ENCODE results near the gene TFEB. TPM values are rescaled to one million over a fixed set of nuclear protein-coding genes. Genes with fewer than 3 reads are reported as not detected.

Gene TFEB
- total RNA-seq, 1 donor from 2014 or later, result 37.8 TPM

DNA sequence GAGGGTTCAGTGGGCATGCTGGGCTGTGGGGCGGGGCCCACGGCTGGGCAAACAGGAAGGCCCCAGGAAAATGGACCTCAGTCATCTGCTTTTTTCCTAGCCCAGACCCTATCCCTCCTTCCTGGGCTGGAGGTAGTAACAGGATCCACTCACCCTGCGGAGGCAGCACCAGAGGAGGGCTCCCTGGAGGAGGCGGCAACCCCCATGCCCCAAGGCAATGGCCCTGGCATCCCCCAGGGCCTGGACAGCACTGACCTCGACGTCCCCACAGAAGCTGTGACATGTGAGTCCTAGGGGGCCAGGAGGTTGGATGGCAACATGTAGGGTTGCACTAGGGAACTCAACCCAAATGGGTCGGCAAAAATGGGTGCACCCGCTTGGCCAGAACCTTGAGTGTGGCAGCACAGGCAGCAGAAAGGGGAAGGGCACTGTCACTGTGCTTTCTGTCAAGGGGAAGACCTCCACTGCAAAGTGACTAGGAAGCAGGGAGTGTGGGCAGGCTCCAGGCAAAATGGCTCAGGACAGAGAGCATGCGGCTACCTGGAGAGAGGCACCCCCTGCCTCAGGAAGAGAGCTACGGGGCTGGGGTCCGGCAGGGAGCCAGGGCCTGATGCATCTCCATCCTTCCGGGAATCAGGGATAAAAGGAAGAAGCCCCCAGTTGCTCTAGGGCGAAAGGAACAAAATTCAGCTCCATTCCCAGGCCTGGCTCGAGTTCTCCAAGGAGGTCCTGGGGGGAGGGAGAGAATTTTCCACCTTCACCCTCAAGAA is 89.2 kb downstream of the TFEB start:
- no peak for DNase-seq (ENCODE audit: extremely low spot score in 2 of 2)

DNA sequence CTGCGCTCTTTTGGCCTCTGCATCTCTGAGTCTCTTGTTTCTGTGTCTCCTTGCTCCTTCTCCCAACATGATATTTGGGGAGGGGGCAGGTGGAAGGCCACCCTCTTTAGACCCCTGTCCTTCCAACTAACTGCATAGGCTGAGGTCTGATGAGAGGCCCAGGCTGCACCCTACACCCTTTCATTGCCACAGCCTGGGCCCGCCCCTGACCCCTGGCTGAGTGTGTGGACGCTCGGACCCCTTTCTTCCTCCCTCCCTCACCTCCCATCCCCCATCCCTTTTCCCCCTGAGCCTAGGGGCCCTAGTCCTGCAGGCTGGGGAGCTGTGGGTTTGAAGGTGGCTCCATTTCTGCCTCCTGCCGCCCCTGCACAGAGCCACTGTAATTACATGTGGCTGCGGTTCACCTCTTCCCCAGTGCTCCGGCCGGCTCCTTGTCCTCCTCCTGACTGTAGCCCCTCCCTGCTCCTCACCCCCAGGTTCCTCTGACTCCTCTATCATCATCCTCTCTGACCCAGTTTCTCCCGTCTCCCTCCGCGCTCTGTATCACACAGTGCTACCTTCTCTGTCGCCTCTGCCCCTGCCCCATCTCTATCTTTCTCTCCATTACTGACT is 90.3 kb downstream of the TFEB start:
- Histone ChIP-seq H3K4me1 (peaks cover 7% of the 10 kb centered on the region), H3K27me3 (no peaks in the 10 kb centered on the region), H3K9me3 (no peaks in the 10 kb centered on the region), H3K36me3 (no peaks in the 10 kb centered on the region), H3K4me3 (no peak overlapping the region), H3K27ac (no peak overlapping the region)
- no peak for TF ChIP-seq POLR2AphosphoS5 (IDR thresholded peaks at IDR 0.05; ENCODE audit: insufficient read depth in 1 of 2, low read depth in 1 of 2)
- TF ChIP-seq, protein P1, sequence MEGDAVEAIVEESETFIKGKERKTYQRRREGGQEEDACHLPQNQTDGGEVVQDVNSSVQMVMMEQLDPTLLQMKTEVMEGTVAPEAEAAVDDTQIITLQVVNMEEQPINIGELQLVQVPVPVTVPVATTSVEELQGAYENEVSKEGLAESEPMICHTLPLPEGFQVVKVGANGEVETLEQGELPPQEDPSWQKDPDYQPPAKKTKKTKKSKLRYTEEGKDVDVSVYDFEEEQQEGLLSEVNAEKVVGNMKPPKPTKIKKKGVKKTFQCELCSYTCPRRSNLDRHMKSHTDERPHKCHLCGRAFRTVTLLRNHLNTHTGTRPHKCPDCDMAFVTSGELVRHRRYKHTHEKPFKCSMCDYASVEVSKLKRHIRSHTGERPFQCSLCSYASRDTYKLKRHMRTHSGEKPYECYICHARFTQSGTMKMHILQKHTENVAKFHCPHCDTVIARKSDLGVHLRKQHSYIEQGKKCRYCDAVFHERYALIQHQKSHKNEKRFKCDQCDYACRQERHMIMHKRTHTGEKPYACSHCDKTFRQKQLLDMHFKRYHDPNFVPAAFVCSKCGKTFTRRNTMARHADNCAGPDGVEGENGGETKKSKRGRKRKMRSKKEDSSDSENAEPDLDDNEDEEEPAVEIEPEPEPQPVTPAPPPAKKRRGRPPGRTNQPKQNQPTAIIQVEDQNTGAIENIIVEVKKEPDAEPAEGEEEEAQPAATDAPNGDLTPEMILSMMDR (IDR thresholded peaks at IDR 0.05), result no peak
- no peak for TF ChIP-seq POLR2A (IDR thresholded peaks at IDR 0.05)
- DNase-seq (ENCODE audit: extremely low spot score in 2 of 2), result no peak
- intact Hi-C loops (cut with DNase I), result no loop called here

More for the DNA sequence above, 89.2 kb downstream of the TFEB start:
- no peak overlapping the region for H3K27ac ChIP-seq
- no peaks in the 10 kb centered on the region for H3K36me3 ChIP-seq
- H3K9me3 ChIP-seq, result no peaks in the 10 kb centered on the region
- no peak for TF ChIP-seq POLR2A (IDR thresholded peaks at IDR 0.05)
- no peak for TF ChIP-seq POLR2AphosphoS5 (IDR thresholded peaks at IDR 0.05; ENCODE audit: insufficient read depth in 1 of 2, low read depth in 1 of 2)
- TF ChIP-seq, protein P1 (IDR thresholded peaks at IDR 0.05), result no peak
- intact Hi-C loops (cut with DNase I), result no loop called here
- no peak overlapping the region for H3K4me3 ChIP-seq
- H3K27me3 ChIP-seq, result no peaks in the 10 kb centered on the region
- H3K4me1 ChIP-seq, result peaks cover 7% of the 10 kb centered on the region

DNA sequence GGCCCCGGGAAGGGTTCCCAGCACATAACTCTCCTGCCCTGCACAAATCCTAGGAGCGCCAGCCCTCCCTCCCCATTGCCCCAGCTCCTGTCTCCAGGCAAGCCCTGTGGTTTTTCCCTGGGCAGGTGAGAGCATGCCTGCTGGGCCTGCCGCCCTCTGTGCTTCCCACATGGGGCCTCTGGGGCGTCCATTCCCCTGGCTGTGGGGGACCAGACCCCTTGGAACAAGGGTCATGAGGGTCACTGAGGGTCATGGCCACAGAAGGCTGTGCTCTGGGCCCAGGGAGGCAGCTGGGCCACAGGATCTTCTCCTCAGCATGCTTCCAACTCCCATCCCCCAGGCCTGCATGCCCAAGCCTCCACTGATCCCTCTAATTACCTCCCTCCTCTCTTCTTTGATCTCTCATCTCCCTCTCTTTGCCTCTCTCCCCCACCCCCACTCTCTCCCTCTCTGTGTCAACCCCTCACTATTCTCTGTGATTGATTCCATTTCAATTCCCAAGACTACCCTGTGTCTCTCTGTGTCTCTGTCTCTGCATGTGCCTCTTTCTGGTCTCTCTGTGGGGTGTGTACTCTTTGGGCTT is 91.0 kb downstream of the TFEB start:
- peaks cover 11% of the 10 kb centered on the region for H3K4me1 ChIP-seq
- DNase-seq (ENCODE audit: extremely low spot score in 2 of 2), result no peak
- H3K4me3 ChIP-seq, result no peak overlapping the region
- intact Hi-C loops (cut with DNase I), result no loop called here
- H3K27me3 ChIP-seq, result no peaks in the 10 kb centered on the region
- no peak for TF ChIP-seq POLR2AphosphoS5 (IDR thresholded peaks at IDR 0.05; ENCODE audit: insufficient read depth in 1 of 2, low read depth in 1 of 2)
- TF ChIP-seq, protein P1 (IDR thresholded peaks at IDR 0.05), result no peak
- no peak for TF ChIP-seq POLR2A (IDR thresholded peaks at IDR 0.05)
- no peak overlapping the region for H3K27ac ChIP-seq
- no peaks in the 10 kb centered on the region for H3K9me3 ChIP-seq
- no peaks in the 10 kb centered on the region for H3K36me3 ChIP-seq

DNA sequence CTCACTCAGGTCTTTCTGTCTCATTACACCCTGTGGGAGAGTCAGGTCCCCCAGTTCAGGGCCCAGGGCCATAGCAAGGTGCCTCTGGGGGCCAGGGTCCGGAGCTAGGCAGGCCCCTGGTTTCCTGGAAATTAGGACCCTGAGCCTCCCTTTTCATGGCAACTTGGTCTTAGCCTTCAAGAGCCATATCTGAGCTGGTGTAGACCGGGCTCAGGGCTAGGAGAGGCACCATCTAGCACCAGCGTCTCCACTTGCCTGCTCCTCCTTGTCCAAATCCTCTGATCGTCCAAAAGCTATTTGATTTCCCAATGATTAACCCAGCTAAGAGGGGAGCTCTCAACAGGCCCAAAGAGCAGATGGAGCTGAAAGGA is 91.5 kb downstream of the TFEB start:
- peaks cover 15% of the 10 kb centered on the region for H3K4me1 ChIP-seq
- no peak overlapping the region for H3K4me3 ChIP-seq
- no peaks in the 10 kb centered on the region for H3K27me3 ChIP-seq
- TF ChIP-seq, protein P1 (IDR thresholded peaks at IDR 0.05), result no peak
- TF ChIP-seq POLR2AphosphoS5 (IDR thresholded peaks at IDR 0.05; ENCODE audit: insufficient read depth in 1 of 2, low read depth in 1 of 2) (no peak), POLR2A (IDR thresholded peaks at IDR 0.05) (no peak)
- no peak for DNase-seq (ENCODE audit: extremely low spot score in 2 of 2)
- no peaks in the 10 kb centered on the region for H3K36me3 ChIP-seq
- H3K9me3 ChIP-seq, result no peaks in the 10 kb centered on the region
- intact Hi-C loops (cut with DNase I), result no loop called here
- no peak overlapping the region for H3K27ac ChIP-seq
